Mesodermal cell (in vitro differentiated cells): ENCODE results near the gene ZNF555.

ENCODE experiments used
- H3K27ac ChIP-seq: 2 replicates; pipeline ENCODE4 v1.7.0; 2013; ENCODE audit warnings: mild to moderate bottlenecking, low read depth, low read length, moderate library complexity; ENCODE audit not compliant: severe bottlenecking
- H3K36me3 ChIP-seq: 2 replicates; pipeline ENCODE4 v1.7.1; 2013; ENCODE audit warnings: mild to moderate bottlenecking, low read length, moderate library complexity; ENCODE audit not compliant: control insufficient read depth, insufficient read depth
- H3K4me1 ChIP-seq: one replicate; pipeline ENCODE4 v1.7.1; 2013; ENCODE audit warnings: mild to moderate bottlenecking, low read length; ENCODE audit not compliant: insufficient read depth, control insufficient read depth, poor library complexity, severe bottlenecking
- H3K4me3 ChIP-seq: 2 replicates; pipeline ENCODE4 v1.7.0; 2013; ENCODE audit warnings: low read length, control low read depth, mild to moderate bottlenecking; ENCODE audit not compliant: insufficient read depth, poor library complexity, severe bottlenecking; ENCODE audit errors: extremely low read depth
- H3K9me3 ChIP-seq: 2 replicates; pipeline ENCODE4 v1.7.1; 2013; ENCODE audit warnings: mild to moderate bottlenecking, low read length, moderate library complexity; ENCODE audit not compliant: control insufficient read depth
- WGBS, 2 experiments: methylation state at CpG; one replicate each; pipeline ENCODE4 v1.1.5; 2013; ENCODE audit warnings: missing lambda C conversion rate in 2 of 2; ENCODE audit not compliant: insufficient coverage in 2 of 2; 5-methylcytosine and 5-hydroxymethylcytosine counted together

The ZNF555 gene

DNA sequence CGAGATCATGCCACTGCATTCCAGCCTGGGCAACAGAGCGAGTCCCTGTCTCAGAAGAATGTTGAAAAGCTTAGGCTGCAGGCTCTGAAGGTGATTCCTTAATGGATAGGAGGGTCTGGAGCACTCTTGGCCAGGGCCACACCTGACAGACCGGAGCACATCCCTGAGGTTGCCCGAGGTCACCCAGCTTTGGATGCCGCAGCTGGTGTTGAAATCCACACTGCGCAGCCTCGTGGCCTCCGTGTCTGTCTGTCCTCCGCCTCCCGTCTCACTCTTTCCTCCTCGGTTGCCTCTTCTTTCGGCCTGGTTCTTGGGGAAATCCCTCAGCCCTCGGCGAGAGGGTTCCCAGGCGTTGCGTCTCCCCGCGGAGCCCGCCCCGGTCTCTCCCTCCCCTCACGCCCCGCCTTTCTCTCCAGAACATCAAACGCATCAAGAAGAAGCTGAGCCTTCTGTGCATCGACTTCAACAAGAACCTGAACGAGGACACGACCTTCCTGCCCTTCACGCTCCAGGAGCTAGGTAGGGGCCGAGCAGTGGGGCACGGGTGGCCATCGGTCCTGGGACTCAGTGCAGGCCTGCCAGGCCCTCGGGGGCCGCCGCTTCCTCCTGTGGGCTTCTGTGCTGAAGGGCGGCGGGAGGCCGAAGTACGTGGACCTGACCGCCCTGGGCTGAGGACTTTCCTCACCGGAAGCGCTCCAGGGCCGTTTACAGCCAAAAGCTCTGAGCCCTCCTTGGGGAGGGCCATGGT is 41.8 kb upstream of the ZNF555 start:
- Histone ChIP-seq H3K9me3 (no peaks in the 10 kb centered on the region), H3K36me3 (peaks cover 92% of the 10 kb centered on the region), H3K27ac (no peak overlapping the region), H3K4me3 (no peak overlapping the region), H3K4me1 (peaks cover 15% of the 10 kb centered on the region)
- WGBS, 2 experiments, result 94% methylated on average over 39 to 41 of the region's 41 CpGs

DNA sequence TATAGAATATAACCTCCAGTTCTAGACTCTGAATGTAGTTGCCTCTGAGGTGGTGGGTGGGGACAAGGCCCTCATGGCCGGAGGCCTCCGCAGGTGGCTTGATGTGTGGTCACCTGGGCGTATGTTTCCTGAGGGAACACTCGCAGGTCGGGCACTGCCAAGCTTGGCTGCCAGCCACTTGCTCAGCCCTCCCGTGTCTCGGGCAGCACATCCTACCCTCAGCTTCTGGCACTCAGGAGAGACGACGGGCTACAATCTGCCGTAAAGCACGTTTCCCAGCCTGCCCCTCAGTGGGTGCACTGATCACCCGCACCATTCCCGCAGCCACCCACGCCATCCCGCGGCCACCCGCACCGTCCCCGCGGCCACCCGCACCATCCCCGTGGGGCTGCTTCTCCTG is 40.8 kb upstream of the ZNF555 start:
- 95 to 96% methylated on average over 20 to 21 of the region's 22 CpGs for WGBS, 2 experiments
- Histone ChIP-seq H3K27ac (no peak overlapping the region), H3K4me1 (peaks cover 15% of the 10 kb centered on the region), H3K36me3 (peaks cover 92% of the 10 kb centered on the region), H3K4me3 (no peak overlapping the region), H3K9me3 (no peaks in the 10 kb centered on the region)

DNA sequence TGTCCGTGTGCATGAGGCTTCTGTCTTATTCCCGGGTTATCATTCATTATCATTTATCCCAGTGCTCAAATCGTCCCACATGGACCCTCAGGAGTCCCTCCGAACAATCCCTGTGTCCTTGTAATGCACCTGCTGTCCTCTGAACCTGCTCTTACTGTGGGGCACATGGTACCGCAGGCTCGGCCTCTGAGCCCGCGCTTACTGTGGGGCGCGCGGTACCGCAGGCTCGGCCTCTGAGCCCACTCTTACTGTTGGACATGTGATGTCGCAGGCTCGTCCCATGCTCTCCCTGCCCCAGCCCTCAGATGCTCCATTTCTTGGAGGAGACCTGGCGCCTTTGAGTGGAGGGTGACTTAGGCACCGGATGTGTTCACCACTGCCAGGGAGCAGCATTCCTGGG is 38.4 kb upstream of the ZNF555 start:
- H3K4me1 ChIP-seq, result peaks cover 11% of the 10 kb centered on the region
- no peak overlapping the region for H3K27ac ChIP-seq
- H3K9me3 ChIP-seq, result no peaks in the 10 kb centered on the region
- H3K4me3 ChIP-seq, result no peak overlapping the region
- 95 to 99% methylated on average over 15 of the region's 17 CpGs for WGBS, 2 experiments
- peaks cover 87% of the 10 kb centered on the region for H3K36me3 ChIP-seq

DNA sequence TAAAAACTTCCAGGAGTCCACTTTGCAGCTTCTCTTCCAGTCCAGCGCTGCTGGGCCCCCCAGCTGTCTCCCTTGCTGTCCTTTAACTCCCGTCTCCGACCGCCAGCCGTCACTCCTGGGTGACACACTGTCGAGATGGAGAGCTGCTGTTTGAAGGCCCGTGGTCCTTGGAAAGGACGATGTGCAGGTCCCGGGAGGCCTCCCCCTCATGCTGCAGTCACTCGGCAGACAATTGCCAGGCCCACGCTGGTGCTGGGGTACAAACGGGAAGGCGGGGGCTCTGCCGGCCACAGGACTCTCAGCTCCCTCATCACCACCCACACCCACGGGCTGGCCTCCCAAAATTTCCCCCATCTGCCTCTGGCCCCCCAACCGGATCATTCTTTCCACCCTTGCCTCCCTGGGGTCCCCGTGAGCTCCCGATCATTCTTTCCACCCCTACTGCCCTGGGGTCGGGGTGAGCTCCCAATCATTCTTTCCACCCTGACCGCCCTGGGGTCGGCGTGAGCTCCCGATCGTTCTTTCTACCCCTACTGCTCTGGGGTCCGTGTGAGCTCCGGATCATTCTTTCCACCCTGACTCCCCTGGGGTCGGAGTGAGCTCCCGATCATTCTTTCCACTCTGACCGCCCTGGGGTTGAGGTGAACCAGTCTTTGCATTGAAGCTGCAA is 37.7 kb upstream of the ZNF555 start:
- Histone ChIP-seq H3K4me1 (peaks cover 3% of the 10 kb centered on the region), H3K27ac (no peak overlapping the region), H3K36me3 (peaks cover 89% of the 10 kb centered on the region), H3K9me3 (no peaks in the 10 kb centered on the region), H3K4me3 (no peak overlapping the region)
- WGBS, 2 experiments, result 96 to 97% methylated on average over 22 to 29 of the region's 29 CpGs

DNA sequence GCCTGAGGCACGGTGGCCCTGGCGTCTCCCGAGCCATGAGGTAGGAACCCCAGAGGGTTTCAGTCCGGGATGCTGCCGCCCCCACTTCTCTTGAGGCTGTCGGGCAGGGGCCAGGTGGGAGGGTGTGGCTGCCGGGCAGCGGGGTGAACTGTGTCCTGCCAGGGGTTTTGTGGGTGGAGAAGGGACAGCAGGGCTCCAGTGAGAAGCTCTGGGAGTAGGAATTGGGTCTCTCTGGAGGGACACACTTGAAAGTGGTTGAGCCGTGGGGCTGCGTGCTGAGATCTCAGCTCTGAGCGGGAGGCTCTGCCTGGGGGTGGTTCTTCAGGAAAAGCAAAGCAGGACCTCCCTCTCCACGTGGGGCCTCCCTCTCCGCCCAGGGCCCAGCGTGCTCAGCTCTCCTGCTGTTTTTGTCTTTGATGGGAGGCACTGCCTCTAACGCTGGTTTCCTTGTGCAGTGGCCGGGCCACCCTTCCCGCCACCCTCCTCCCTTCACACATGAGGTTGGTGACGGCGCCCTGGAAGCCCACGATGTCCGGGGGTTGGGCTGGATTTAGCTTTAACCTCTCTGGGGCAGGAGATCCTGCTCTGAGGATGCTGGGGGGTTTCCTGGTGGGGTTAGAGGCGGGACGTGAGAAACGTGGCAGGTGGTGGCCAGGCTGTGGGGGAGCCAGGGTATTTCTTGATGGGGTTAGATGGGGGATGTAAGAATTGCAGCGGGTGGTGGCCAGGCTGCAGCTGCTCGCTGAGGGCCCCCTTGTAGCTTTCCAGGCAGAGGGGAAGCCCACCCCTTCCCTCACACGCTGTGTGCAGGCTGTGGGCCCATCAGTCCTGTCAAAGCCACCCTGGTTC is 36.9 kb upstream of the ZNF555 start:
- no peak overlapping the region for H3K27ac ChIP-seq
- no peaks in the 10 kb centered on the region for H3K4me1 ChIP-seq
- 93 to 95% methylated on average over 18 to 20 of the region's 27 CpGs for WGBS, 2 experiments
- H3K9me3 ChIP-seq, result no peaks in the 10 kb centered on the region
- H3K36me3 ChIP-seq, result peaks cover 90% of the 10 kb centered on the region
- no peak overlapping the region for H3K4me3 ChIP-seq

DNA sequence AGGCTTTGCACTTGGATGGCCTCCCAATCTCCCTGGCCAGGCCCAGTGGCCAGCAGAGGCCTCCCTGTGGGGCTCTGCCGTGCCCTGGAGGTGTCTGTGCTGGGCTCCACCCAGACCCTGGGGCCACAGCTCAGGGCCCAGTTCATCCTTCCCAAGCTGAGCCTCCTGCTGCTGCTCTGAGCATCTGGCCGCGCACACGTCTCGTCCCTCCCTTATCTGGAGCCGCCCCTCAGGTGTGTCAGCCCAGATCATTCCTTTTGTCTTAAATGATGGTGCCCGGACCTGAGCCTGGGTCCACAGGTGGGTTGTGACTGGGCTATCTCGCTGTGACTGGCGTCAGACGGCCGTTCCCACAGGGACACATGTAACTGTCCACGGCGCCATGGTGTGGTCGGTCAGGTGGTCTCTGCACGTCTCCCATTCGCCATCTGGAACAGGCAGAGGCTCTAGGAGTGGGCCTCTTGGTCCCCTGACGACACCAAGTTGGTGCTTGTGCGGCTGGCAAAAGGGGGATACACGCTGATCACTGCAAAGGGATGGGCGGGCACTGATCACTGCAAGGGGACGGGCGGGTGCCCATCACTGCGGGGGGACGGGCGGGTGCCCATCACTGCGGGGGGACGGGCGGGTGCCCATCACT is 35.9 kb upstream of the ZNF555 start:
- 97% methylated on average over 19 to 20 of the region's 28 CpGs for WGBS, 2 experiments
- peaks cover 89% of the 10 kb centered on the region for H3K36me3 ChIP-seq

DNA sequence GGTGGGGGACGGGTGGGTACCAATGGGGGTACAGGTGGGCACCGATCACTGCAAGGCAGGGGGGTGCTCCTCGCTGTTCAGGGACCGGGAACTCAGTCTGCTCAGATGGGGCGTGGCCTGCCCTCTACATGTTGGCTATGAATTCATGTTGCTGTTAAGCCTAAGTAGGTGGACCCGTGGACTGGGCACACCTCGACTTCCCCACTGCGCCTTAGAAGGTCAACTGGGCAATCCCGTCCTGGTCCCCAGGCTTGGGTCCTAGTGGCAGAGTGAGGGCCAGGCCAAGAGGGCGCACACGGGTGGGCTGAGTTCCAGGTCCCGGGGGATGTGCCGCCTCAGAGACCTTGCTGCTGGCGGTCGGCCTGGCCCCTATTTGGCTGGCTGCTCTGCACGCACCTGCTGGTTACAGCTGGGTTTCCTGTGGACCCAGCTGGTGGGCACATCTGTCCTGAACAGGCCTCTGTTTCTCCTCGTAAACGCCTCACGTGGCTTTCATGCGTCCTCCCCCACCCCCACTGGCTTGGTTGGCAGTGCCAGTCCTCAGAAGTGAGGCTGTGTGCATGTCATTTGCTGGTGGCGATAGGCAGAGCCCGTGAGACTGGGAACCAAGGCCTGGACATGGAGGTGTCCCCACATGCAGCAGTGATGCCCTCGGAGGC is 35.2 kb upstream of the ZNF555 start:
- Histone ChIP-seq H3K9me3 (no peaks in the 10 kb centered on the region), H3K27ac (no peak overlapping the region), H3K4me3 (no peak overlapping the region), H3K4me1 (no peaks in the 10 kb centered on the region), H3K36me3 (peaks cover 87% of the 10 kb centered on the region)
- WGBS, 2 experiments, result 95 to 97% methylated on average over 22 to 23 of the region's 23 CpGs

More for the DNA sequence above, 35.9 kb upstream of the ZNF555 start:
- no peaks in the 10 kb centered on the region for H3K9me3 ChIP-seq
- no peak overlapping the region for H3K27ac ChIP-seq
- no peaks in the 10 kb centered on the region for H3K4me1 ChIP-seq
- H3K4me3 ChIP-seq, result no peak overlapping the region

DNA sequence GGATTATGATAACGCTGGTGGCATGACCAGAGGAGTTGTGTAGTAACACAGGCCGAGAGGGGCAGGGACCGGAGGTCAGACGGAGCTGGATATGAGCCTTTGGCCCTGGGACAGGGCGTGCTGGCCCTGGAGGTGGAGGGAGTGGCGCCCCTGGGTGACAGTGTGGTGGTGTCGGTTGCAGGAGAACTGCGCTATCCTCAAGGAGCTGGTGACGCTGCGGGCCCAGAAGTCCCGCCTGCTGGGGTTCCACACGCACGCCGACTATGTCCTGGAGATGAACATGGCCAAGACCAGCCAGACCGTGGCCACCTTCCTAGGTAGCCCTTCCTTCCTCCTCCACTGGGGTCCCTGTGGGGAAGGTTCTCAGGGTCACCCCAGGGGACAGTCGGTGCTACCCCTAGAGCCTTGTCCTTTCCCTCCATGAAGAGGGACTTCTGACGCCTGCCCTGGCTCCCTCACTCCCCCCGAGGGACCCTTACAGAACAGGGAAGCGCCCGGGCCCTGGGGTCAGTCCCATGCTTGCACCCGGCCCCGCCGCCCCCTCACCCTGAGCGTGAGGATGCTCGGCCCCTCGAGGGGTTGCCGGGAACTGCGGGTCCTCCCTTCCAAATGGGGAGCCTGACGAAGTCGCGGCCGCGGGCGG is 34.4 kb upstream of the ZNF555 start:
- Histone ChIP-seq H3K9me3 (no peaks in the 10 kb centered on the region), H3K27ac (no peak overlapping the region), H3K36me3 (peaks cover 87% of the 10 kb centered on the region), H3K4me1 (no peaks in the 10 kb centered on the region), H3K4me3 (no peak overlapping the region)
- WGBS, 2 experiments, result 96% methylated on average over 23 to 34 of the region's 34 CpGs

DNA sequence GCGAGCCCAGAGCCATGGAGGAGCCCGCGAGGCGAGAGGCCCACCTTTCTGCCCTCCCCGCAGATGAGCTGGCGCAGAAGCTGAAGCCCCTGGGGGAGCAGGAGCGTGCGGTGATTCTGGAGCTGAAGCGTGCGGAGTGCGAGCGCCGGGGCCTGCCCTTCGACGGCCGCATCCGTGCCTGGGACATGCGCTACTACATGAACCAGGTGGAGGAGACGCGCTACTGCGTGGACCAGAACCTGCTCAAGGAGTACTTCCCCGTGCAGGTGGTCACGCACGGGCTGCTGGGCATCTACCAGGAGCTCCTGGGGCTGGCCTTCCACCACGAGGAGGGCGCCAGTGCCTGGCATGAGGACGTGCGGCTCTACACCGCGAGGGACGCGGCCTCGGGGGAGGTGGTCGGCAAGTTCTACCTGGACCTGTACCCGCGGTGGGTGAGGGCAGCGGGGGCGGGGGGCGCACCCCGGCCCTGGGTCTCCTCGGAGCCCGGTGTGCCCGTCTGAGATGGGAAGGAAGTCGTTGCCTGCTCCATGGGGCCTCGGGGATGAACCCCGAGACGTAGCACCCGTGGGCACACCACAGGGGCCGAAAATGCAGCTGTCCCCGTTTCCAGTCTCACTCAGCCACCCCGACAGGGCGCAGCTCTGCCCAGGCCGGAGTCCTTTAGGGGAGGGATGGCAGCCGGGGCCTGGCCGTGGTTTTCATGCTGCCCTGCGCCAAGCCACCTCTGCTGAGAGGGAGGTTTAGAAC is 33.7 kb upstream of the ZNF555 start:
- Histone ChIP-seq H3K4me1 (no peaks in the 10 kb centered on the region), H3K4me3 (no peak overlapping the region), H3K9me3 (no peaks in the 10 kb centered on the region), H3K36me3 (peaks cover 86% of the 10 kb centered on the region), H3K27ac (no peak overlapping the region)
- 95 to 96% methylated on average over 54 to 56 of the region's 56 CpGs for WGBS, 2 experiments
